OCI-LY1 (cell line): ENCODE results near the gene MDGA2.
A peak's percentile ranks its signal among the peaks of the same experiment; 100 is the strongest.

ENCODE experiments used
- EZH2 ChIP-seq: fragments of 200-600 bp; sonication (generic), shearing (Covaris generic); IDR thresholded peaks from 2 replicates; pipeline ENCODE4 v1.8.0; 2017; ENCODE audit warnings: borderline replicate concordance, mixed run types, mild to moderate bottlenecking, antibody characterized with exemption, low read length, moderate library complexity, mixed read lengths
- TF ChIP-seq, protein P1 (sequence below): fragments of 200-600 bp; sonication (generic), shearing (Covaris generic); IDR thresholded peaks from 2 replicates; pipeline ENCODE4 v1.5.1; 2017; ENCODE audit warnings: mild to moderate bottlenecking, antibody characterized with exemption, low read length, moderate library complexity, mixed read lengths

DNA sequence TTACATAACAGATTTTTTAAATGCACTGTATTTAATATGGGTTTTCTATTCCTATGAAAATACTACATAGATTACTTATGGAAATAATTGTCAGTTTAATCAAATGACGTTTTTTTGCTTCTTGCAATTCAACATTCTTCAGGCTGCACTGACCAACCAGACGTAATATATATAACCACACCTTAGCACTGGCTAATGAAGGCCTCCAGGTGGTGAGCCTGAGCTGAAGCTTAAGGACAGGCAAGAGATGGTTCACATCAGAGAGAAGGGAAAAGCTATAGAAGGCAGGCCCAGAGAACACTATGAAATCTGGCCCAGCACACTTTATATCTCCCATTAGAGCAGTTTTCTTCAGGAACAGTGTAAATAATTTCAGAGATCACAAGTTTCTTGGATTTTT lies 2.8 kb upstream of the MDGA2 start:
- TF ChIP-seq, protein P1, sequence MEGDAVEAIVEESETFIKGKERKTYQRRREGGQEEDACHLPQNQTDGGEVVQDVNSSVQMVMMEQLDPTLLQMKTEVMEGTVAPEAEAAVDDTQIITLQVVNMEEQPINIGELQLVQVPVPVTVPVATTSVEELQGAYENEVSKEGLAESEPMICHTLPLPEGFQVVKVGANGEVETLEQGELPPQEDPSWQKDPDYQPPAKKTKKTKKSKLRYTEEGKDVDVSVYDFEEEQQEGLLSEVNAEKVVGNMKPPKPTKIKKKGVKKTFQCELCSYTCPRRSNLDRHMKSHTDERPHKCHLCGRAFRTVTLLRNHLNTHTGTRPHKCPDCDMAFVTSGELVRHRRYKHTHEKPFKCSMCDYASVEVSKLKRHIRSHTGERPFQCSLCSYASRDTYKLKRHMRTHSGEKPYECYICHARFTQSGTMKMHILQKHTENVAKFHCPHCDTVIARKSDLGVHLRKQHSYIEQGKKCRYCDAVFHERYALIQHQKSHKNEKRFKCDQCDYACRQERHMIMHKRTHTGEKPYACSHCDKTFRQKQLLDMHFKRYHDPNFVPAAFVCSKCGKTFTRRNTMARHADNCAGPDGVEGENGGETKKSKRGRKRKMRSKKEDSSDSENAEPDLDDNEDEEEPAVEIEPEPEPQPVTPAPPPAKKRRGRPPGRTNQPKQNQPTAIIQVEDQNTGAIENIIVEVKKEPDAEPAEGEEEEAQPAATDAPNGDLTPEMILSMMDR: peak; percentile 6; the same call in 1 of the 2 replicates
- TF ChIP-seq EZH2: no peak
